GM12891 (cell line): ENCODE data around the gene CCDC88C.

Source experiments
- POLR2A ChIP-seq: IDR thresholded peaks from 2 replicates; pipeline ENCODE4 v1.6.1; 2011; ENCODE audit warnings: low read depth, low read length, control low read depth
- TAF1 ChIP-seq: IDR thresholded peaks from 2 replicates; pipeline ENCODE4 v1.6.1; 2011; ENCODE audit warnings: low read depth, low read length, control low read depth

DNA sequence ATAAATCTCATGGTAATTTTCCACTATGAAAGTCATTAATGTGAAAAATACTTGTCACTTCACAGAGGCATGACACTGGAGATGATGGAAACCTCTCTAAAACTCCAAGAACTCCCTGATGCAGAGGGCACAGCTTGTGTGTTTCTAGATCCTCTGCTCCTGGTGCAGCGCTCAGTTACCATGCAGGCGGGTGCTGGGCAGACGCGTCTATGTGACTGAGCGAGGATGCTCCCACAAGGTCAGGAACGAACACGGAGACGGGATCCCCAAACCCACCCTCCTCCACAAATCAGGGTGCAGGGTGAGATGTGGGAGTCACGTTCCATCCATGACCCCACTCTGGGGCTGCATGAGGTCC lies 81.5 kb downstream of the CCDC88C start:
- TF ChIP-seq POLR2A (no peak), TAF1 (no peak)
